ENCODE results near the gene PCBP3. TPM values are rescaled to one million over a fixed set of nuclear protein-coding genes. Genes with fewer than 3 reads are reported as not detected.

The PCBP3 gene
- total RNA-seq, 1 donor from 2014 or later = 4.6 TPM

- H3F3A ChIP-seq (ENCODE audit: low read depth) = no peaks in the 10 kb centered on the region
- no peak overlapping the region for H2AFZ ChIP-seq (replicated peaks)
- TF ChIP-seq EZH2 (IDR thresholded peaks at IDR 0.05) (no peak), CTCF (IDR thresholded peaks at IDR 0.05) (no peak), EZH2phosphoT487 (IDR thresholded peaks at IDR 0.05) (no peak)
- H3K4me3 ChIP-seq = no peak overlapping the region
- no peak for DNase-seq (ENCODE audit: low spot score)
- Mint-ChIP-seq H3K27me3 (ENCODE audit: insufficient read depth, low read depth) (no peaks in the 10 kb centered on the region), H3K4me1 (peaks cover 16% of the 10 kb centered on the region), H3K36me3 (no peaks in the 10 kb centered on the region), H3K4me3 (no peak overlapping the region), H3K27ac (peak overlapping the region; percentile 43), H3K9me3 (no peaks in the 10 kb centered on the region)
- H3K36me3 ChIP-seq = no peaks in the 10 kb centered on the region
- H3K9me3 ChIP-seq (ENCODE audit: low read depth) = no peaks in the 10 kb centered on the region
- no peak overlapping the region for H3K9ac ChIP-seq
- no peaks in the 10 kb centered on the region for H3K27me3 ChIP-seq
- H3K27ac ChIP-seq = no peak overlapping the region
- H3K79me2 ChIP-seq (ENCODE audit: low read depth) = no peaks in the 10 kb centered on the region
- no peaks in the 10 kb centered on the region for H4K20me1 ChIP-seq (ENCODE audit: low read depth)
- no peak overlapping the region for H3K4me2 ChIP-seq
- H3K4me1 ChIP-seq = no peaks in the 10 kb centered on the region
Observed at GRCh38 chr21:45866551-45866950, 223.0 kb downstream of the PCBP3 start.

GRCh38 chr21:45867041-45867666 is 223.6 kb downstream of the PCBP3 start:
- Mint-ChIP-seq H3K27ac (peak overlapping the region; percentile 50), H3K9me3 (no peaks in the 10 kb centered on the region), H3K4me3 (no peak overlapping the region), H3K36me3 (no peaks in the 10 kb centered on the region), H3K4me1 (peaks cover 15% of the 10 kb centered on the region), H3K27me3 (ENCODE audit: insufficient read depth, low read depth) (no peaks in the 10 kb centered on the region)
- no peaks in the 10 kb centered on the region for H3K9me3 ChIP-seq (ENCODE audit: low read depth)
- H4K20me1 ChIP-seq (ENCODE audit: low read depth) = no peaks in the 10 kb centered on the region
- no peaks in the 10 kb centered on the region for H3K36me3 ChIP-seq
- H3F3A ChIP-seq (ENCODE audit: low read depth) = no peaks in the 10 kb centered on the region
- H3K79me2 ChIP-seq (ENCODE audit: low read depth) = no peaks in the 10 kb centered on the region
- H3K4me3 ChIP-seq = no peak overlapping the region
- DNase-seq (ENCODE audit: low spot score) = no peak
- no peaks in the 10 kb centered on the region for H3K4me1 ChIP-seq
- no peak overlapping the region for H2AFZ ChIP-seq (replicated peaks)
- no peaks in the 10 kb centered on the region for H3K27me3 ChIP-seq
- TF ChIP-seq CTCF (IDR thresholded peaks at IDR 0.05) (no peak), EZH2phosphoT487 (IDR thresholded peaks at IDR 0.05) (no peak)
- no peak overlapping the region for H3K9ac ChIP-seq
- no peak overlapping the region for H3K27ac ChIP-seq
- no peak overlapping the region for H3K4me2 ChIP-seq

GRCh38 chr21:45867671-45868081 is 224.2 kb downstream of the PCBP3 start:
- no peaks in the 10 kb centered on the region for H3K27me3 Mint-ChIP-seq (ENCODE audit: insufficient read depth, low read depth)
- no peaks in the 10 kb centered on the region for H3F3A ChIP-seq (ENCODE audit: low read depth)
- H3K27ac Mint-ChIP-seq = peak overlapping the region; percentile 50
- no peaks in the 10 kb centered on the region for H3K9me3 Mint-ChIP-seq
- H3K9ac ChIP-seq = no peak overlapping the region
- no peaks in the 10 kb centered on the region for H3K9me3 ChIP-seq (ENCODE audit: low read depth)
- no peak for DNase-seq (ENCODE audit: low spot score)
- TF ChIP-seq EZH2phosphoT487 (IDR thresholded peaks at IDR 0.05) (no peak), EZH2 (IDR thresholded peaks at IDR 0.05) (no peak), CTCF (IDR thresholded peaks at IDR 0.05) (no peak)
- no peaks in the 10 kb centered on the region for H3K36me3 Mint-ChIP-seq
- H3K4me3 ChIP-seq = no peak overlapping the region
- no peak overlapping the region for H3K27ac ChIP-seq
- H2AFZ ChIP-seq (replicated peaks) = no peak overlapping the region
- H4K20me1 ChIP-seq (ENCODE audit: low read depth) = no peaks in the 10 kb centered on the region
- H3K36me3 ChIP-seq = no peaks in the 10 kb centered on the region
- H3K4me2 ChIP-seq = no peak overlapping the region
- no peak overlapping the region for H3K4me3 Mint-ChIP-seq
- H3K4me1 ChIP-seq = no peaks in the 10 kb centered on the region
- no peaks in the 10 kb centered on the region for H3K79me2 ChIP-seq (ENCODE audit: low read depth)
- H3K27me3 ChIP-seq = no peaks in the 10 kb centered on the region
- H3K4me1 Mint-ChIP-seq = peaks cover 11% of the 10 kb centered on the region
